Osteoblast (primary cell): ENCODE data around the gene SPR. TPM values are rescaled to one million over a fixed set of nuclear protein-coding genes. Genes with fewer than 3 reads are reported as not detected.
A peak's percentile ranks its signal among the peaks of the same experiment; 100 is the strongest.

Source experiments
- DNase-seq: peaks from one replicate; pipeline ENCODE4 v3.0.0; 2011; ENCODE audit warnings: low spot score, mixed read lengths; ENCODE audit not compliant: insufficient read length; ENCODE audit errors: missing footprints
- H2AFZ ChIP-seq: 2 replicates; pipeline ENCODE4 v1.6.0; 2011; ENCODE audit warnings: mild to moderate bottlenecking, low read length
- H3K27ac ChIP-seq: 2 replicates; pipeline ENCODE4 v1.5.1; 2011; ENCODE audit warnings: mild to moderate bottlenecking, low read depth, low read length, moderate library complexity
- H3K27me3 ChIP-seq: 2 replicates; pipeline ENCODE4 v1.6.0; 2012; ENCODE audit warnings: mild to moderate bottlenecking, control low read depth, inconsistent platforms, low read length, moderate library complexity; ENCODE audit not compliant: insufficient read depth
- H3K36me3 ChIP-seq: 2 replicates; pipeline ENCODE4 v1.5.1; 2011; ENCODE audit warnings: mild to moderate bottlenecking, low read length, control low read depth, moderate library complexity; ENCODE audit not compliant: insufficient read depth
- H3K4me1 ChIP-seq: 2 replicates; pipeline ENCODE4 v1.5.1; 2011; ENCODE audit warnings: mild to moderate bottlenecking, low read length, control low read depth, moderate library complexity; ENCODE audit not compliant: insufficient read depth
- H3K4me2 ChIP-seq: 2 replicates; pipeline ENCODE4 v1.6.0; 2011; ENCODE audit warnings: mild to moderate bottlenecking, low read length; ENCODE audit not compliant: insufficient read depth
- H3K4me3 ChIP-seq: fragments of 200-600 bp; sonication (generic); 3 replicates; pipeline ENCODE4 v1.5.1; 2012; ENCODE audit warnings: mild to moderate bottlenecking, low read length, inconsistent platforms; ENCODE audit not compliant: insufficient read depth
- H3K79me2 ChIP-seq: 2 replicates; pipeline ENCODE4 v1.6.0; 2012; ENCODE audit warnings: mild to moderate bottlenecking, low read length, control low read depth, inconsistent platforms; ENCODE audit not compliant: insufficient read depth
- H3K9me3 ChIP-seq: 2 replicates; pipeline ENCODE4 v1.5.1; 2011; ENCODE audit warnings: low read depth, low read length, control low read depth
- H4K20me1 ChIP-seq: 2 replicates; pipeline ENCODE4 v1.6.0; 2012; ENCODE audit warnings: mild to moderate bottlenecking, low read length, control low read depth; ENCODE audit not compliant: insufficient read depth
- CTCF ChIP-seq: IDR thresholded peaks from 2 replicates; pipeline ENCODE4 v1.5.1; 2011; ENCODE audit warnings: mild to moderate bottlenecking, low read depth, low read length, moderate library complexity; ENCODE audit errors: extremely low read depth
- total RNA-seq: library from RNA; depleted of rRNA; stranded (reverse); fragments of >200 nt; gene quantifications from 2 replicates; pipeline ENCODE4 v1.2.3, GENCODE V29; 2012

SPR gene
- total RNA-seq, 1 donor: 17.0 TPM

- Histone ChIP-seq H3K27ac (no peak overlapping the region), H3K79me2 (no peaks in the 10 kb centered on the region), H3K9me3 (no peaks in the 10 kb centered on the region), H3K4me3 (no peak overlapping the region), H3K4me1 (no peaks in the 10 kb centered on the region), H3K36me3 (no peaks in the 10 kb centered on the region), H3K4me2 (no peak overlapping the region), H2AFZ (no peak overlapping the region), H3K27me3 (peaks cover 46% of the 10 kb centered on the region), H4K20me1 (no peaks in the 10 kb centered on the region)
- TF ChIP-seq CTCF: no peak
- DNase-seq: no peak
Observed at GRCh38 chr2:72851333-72851732, 35.9 kb upstream of the SPR start.

- no peak for DNase-seq
- H3K79me2 ChIP-seq: no peaks in the 10 kb centered on the region
- H3K27me3 ChIP-seq: peaks cover 42% of the 10 kb centered on the region
- peak; percentile 75 for TF ChIP-seq CTCF
- no peak overlapping the region for H3K27ac ChIP-seq
- H3K36me3 ChIP-seq: no peaks in the 10 kb centered on the region
- H4K20me1 ChIP-seq: no peaks in the 10 kb centered on the region
- no peak overlapping the region for H3K4me3 ChIP-seq
- H3K9me3 ChIP-seq: no peaks in the 10 kb centered on the region
- peaks cover 6% of the 10 kb centered on the region for H3K4me1 ChIP-seq
- H3K4me2 ChIP-seq: no peak overlapping the region
- H2AFZ ChIP-seq: no peak overlapping the region
Observed at GRCh38 chr2:72859831-72860262, 27.4 kb upstream of the SPR start.

- Histone ChIP-seq H3K79me2 (no peaks in the 10 kb centered on the region), H4K20me1 (no peaks in the 10 kb centered on the region), H2AFZ (peak overlapping the region; percentile 85), H3K27ac (no peak overlapping the region), H3K9me3 (no peaks in the 10 kb centered on the region), H3K36me3 (no peaks in the 10 kb centered on the region), H3K4me1 (peaks cover 6% of the 10 kb centered on the region), H3K27me3 (peaks cover 17% of the 10 kb centered on the region), H3K4me2 (peak overlapping the region; percentile 82), H3K4me3 (peak overlapping the region; percentile 51)
- peak; percentile 94 for DNase-seq
- TF ChIP-seq CTCF: peak; percentile 98
Observed at GRCh38 chr2:72862239-72862988, 24.8 kb upstream of the SPR start.

- Histone ChIP-seq H3K4me1 (peaks cover 6% of the 10 kb centered on the region), H3K9me3 (no peaks in the 10 kb centered on the region), H3K4me3 (no peak overlapping the region), H3K79me2 (no peaks in the 10 kb centered on the region), H3K4me2 (peak overlapping the region; percentile 82), H2AFZ (peak overlapping the region; percentile 85), H3K27ac (no peak overlapping the region), H3K36me3 (no peaks in the 10 kb centered on the region), H3K27me3 (peaks cover 18% of the 10 kb centered on the region), H4K20me1 (no peaks in the 10 kb centered on the region)
- DNase-seq: no peak
- TF ChIP-seq CTCF: no peak
Observed at GRCh38 chr2:72863046-72863445, 24.2 kb upstream of the SPR start.
